IMR-90 (cell line): ENCODE results near the gene STARD4. TPM values are rescaled to one million over a fixed set of nuclear protein-coding genes. Genes with fewer than 3 reads are reported as not detected.

Experiments
- polyA plus RNA-seq, 3 experiments: library from polyadenylated mRNA; depleted of rRNA; stranded (reverse); fragments of >200 nt; gene quantifications; 2 replicates each; pipeline ENCODE4 v1.2.3, GENCODE V29; 2012; ENCODE audit warnings: low replicate concordance in 1 of 3
- total RNA-seq: library from RNA; depleted of rRNA; stranded (reverse); fragments of >200 nt; gene quantifications from 2 replicates; pipeline ENCODE4 v1.2.3, GENCODE V29; 2012; rRNA removed

STARD4 gene
- total and polyA plus RNA-seq, 2 of the 4 experiments (the other 2 are of a cell fraction) = 21.5 to 30.3 TPM

Other genes starting within 250 kb of the STARD4 start
- gene NREP, start 244.7 kb upstream of the STARD4 start, total RNA-seq = 178 and 234 TPM in 2 replicates
- gene NREP, start 244.7 kb upstream of the STARD4 start, polyA plus RNA-seq (2012; rRNA removed) = 246 and 277 TPM in 2 replicates